ENCODE data around the gene ITPK1.
A peak's percentile ranks its signal among the peaks of the same experiment; 100 is the strongest.

The ITPK1 gene

GRCh38 chr14:92917041-92917940 is 198.4 kb downstream of the ITPK1 start:
- no peak overlapping the region for H3K4me2 ChIP-seq (ENCODE audit: low read length, poor library complexity, severe bottlenecking)
- peaks cover 46 to 78% of the 10 kb centered on the region in 2 experiments for H3K27me3 ChIP-seq (ENCODE audit: control insufficient read depth in 1 of 2, insufficient read depth in 1 of 2, low read length in 2 of 2)
- H3K9me3 ChIP-seq (ENCODE audit: control insufficient read depth, low read length): peaks cover 2% of the 10 kb centered on the region
- H2BK15ac ChIP-seq (ENCODE audit: low read depth, poor library complexity, severe bottlenecking): no peak overlapping the region
- no peaks in the 10 kb centered on the region for H3K4me1 ChIP-seq (ENCODE audit: control insufficient read depth, insufficient read depth, low read depth, low read length)
- no peak overlapping the region for H3K9ac ChIP-seq (ENCODE audit: low read length)
- 78% methylated on average over 14 of the region's 14 CpGs for WGBS
- H3K4me3 ChIP-seq (ENCODE audit: insufficient read depth in 1 of 2, low read depth in 1 of 2, low read length in 2 of 2): no peak overlapping the region
- H3K4ac ChIP-seq (ENCODE audit: low read depth in 1 of 2, low read length in 2 of 2): no peak overlapping the region
- no peak overlapping the region for H2BK5ac ChIP-seq (ENCODE audit: low read depth, low read length, poor library complexity, severe bottlenecking)
- no peak for DNase-seq
- no peak overlapping the region for H2AFZ ChIP-seq (ENCODE audit: low read depth, low read length)
- no peak overlapping the region for H2BK12ac ChIP-seq (ENCODE audit: low read length in 2 of 2)
- H3K36me3 ChIP-seq (ENCODE audit: control insufficient read depth in 1 of 2, insufficient read depth in 2 of 2, low read depth in 1 of 2, low read length in 2 of 2): no peaks in the 10 kb centered on the region
- H4K91ac ChIP-seq (ENCODE audit: low read length): no peak overlapping the region
- no peak overlapping the region for H3K18ac ChIP-seq (ENCODE audit: low read depth in 1 of 2, low read length in 2 of 2)
- no peak overlapping the region for H2BK120ac ChIP-seq (ENCODE audit: low read depth, low read length)
- H3K79me1 ChIP-seq (replicated peaks; ENCODE audit: low read length, poor library complexity, severe bottlenecking): no peaks in the 10 kb centered on the region
- H3K23ac ChIP-seq (ENCODE audit: low read length in 2 of 2): no peak overlapping the region
- H2AK5ac ChIP-seq (ENCODE audit: low read length, severe bottlenecking): no peak overlapping the region
- H3K27ac ChIP-seq (ENCODE audit: low read length, poor library complexity, severe bottlenecking): no peak overlapping the region
- H4K8ac ChIP-seq (ENCODE audit: low read length): no peak overlapping the region
- no peak overlapping the region for H3K14ac ChIP-seq (ENCODE audit: low read length in 2 of 2)

GRCh38 chr14:92916201-92916600 is 199.5 kb downstream of the ITPK1 start:
- Histone ChIP-seq H3K4me2 (ENCODE audit: low read length, poor library complexity, severe bottlenecking) (no peak overlapping the region), H3K27me3 (ENCODE audit: control insufficient read depth in 1 of 2, insufficient read depth in 1 of 2, low read length in 2 of 2) (peaks cover 37 to 69% of the 10 kb centered on the region in 2 experiments), H3K27ac (ENCODE audit: low read length, poor library complexity, severe bottlenecking) (no peak overlapping the region), H2BK5ac (ENCODE audit: low read depth, low read length, poor library complexity, severe bottlenecking) (no peak overlapping the region), H3K9ac (ENCODE audit: low read length) (no peak overlapping the region), H2AFZ (ENCODE audit: low read depth, low read length) (no peak overlapping the region), H4K8ac (ENCODE audit: low read length) (no peak overlapping the region), H3K23ac (ENCODE audit: low read length in 2 of 2) (no peak overlapping the region), H3K4ac (ENCODE audit: low read depth in 1 of 2, low read length in 2 of 2) (no peak overlapping the region), H3K9me3 (ENCODE audit: control insufficient read depth, low read length) (peaks cover 2% of the 10 kb centered on the region), H3K36me3 (ENCODE audit: control insufficient read depth in 1 of 2, insufficient read depth in 2 of 2, low read depth in 1 of 2, low read length in 2 of 2) (no peaks in the 10 kb centered on the region), H3K4me1 (ENCODE audit: control insufficient read depth, insufficient read depth, low read depth, low read length) (no peaks in the 10 kb centered on the region), H3K18ac (ENCODE audit: low read depth in 1 of 2, low read length in 2 of 2) (no peak overlapping the region), H3K4me3 (ENCODE audit: insufficient read depth in 1 of 2, low read depth in 1 of 2, low read length in 2 of 2) (no peak overlapping the region), H2BK120ac (ENCODE audit: low read depth, low read length) (no peak overlapping the region), H3K79me1 (replicated peaks; ENCODE audit: low read length, poor library complexity, severe bottlenecking) (no peaks in the 10 kb centered on the region), H2BK12ac (ENCODE audit: low read length in 2 of 2) (no peak overlapping the region), H3K14ac (ENCODE audit: low read length in 2 of 2) (no peak overlapping the region), H2BK15ac (ENCODE audit: low read depth, poor library complexity, severe bottlenecking) (no peak overlapping the region), H4K91ac (ENCODE audit: low read length) (no peak overlapping the region), H2AK5ac (ENCODE audit: low read length, severe bottlenecking) (no peak overlapping the region)
- WGBS: 77% methylated on average over 4 of the region's 4 CpGs
- DNase-seq: no peak

- H4K8ac ChIP-seq (ENCODE audit: low read length): no peak overlapping the region
- no peak overlapping the region for H3K27ac ChIP-seq (ENCODE audit: low read length, poor library complexity, severe bottlenecking)
- no peak overlapping the region for H3K23ac ChIP-seq (ENCODE audit: low read length in 2 of 2)
- H2BK5ac ChIP-seq (ENCODE audit: low read depth, low read length, poor library complexity, severe bottlenecking): no peak overlapping the region
- no peak overlapping the region for H4K91ac ChIP-seq (ENCODE audit: low read length)
- no peak overlapping the region for H2BK120ac ChIP-seq (ENCODE audit: low read depth, low read length)
- no peak overlapping the region for H2BK15ac ChIP-seq (ENCODE audit: low read depth, poor library complexity, severe bottlenecking)
- peaks cover 22 to 55% of the 10 kb centered on the region in 2 experiments for H3K27me3 ChIP-seq (ENCODE audit: control insufficient read depth in 1 of 2, insufficient read depth in 1 of 2, low read length in 2 of 2)
- DNase-seq: peak; percentile 5
- no peaks in the 10 kb centered on the region for H3K9me3 ChIP-seq (ENCODE audit: control insufficient read depth, low read length)
- H2AK5ac ChIP-seq (ENCODE audit: low read length, severe bottlenecking): no peak overlapping the region
- H2BK12ac ChIP-seq (ENCODE audit: low read length in 2 of 2): no peak overlapping the region
- H2AFZ ChIP-seq (ENCODE audit: low read depth, low read length): no peak overlapping the region
- H3K36me3 ChIP-seq (ENCODE audit: control insufficient read depth in 1 of 2, insufficient read depth in 2 of 2, low read depth in 1 of 2, low read length in 2 of 2): no peaks in the 10 kb centered on the region
- H3K79me1 ChIP-seq (replicated peaks; ENCODE audit: low read length, poor library complexity, severe bottlenecking): no peaks in the 10 kb centered on the region
- no peak overlapping the region for H3K4ac ChIP-seq (ENCODE audit: low read depth in 1 of 2, low read length in 2 of 2)
- H3K4me1 ChIP-seq (ENCODE audit: control insufficient read depth, insufficient read depth, low read depth, low read length): no peaks in the 10 kb centered on the region
- 6% methylated on average over 7 of the region's 7 CpGs for WGBS
- H3K4me3 ChIP-seq (ENCODE audit: insufficient read depth in 1 of 2, low read depth in 1 of 2, low read length in 2 of 2): no peak overlapping the region
- no peak overlapping the region for H3K4me2 ChIP-seq (ENCODE audit: low read length, poor library complexity, severe bottlenecking)
- H3K14ac ChIP-seq (ENCODE audit: low read length in 2 of 2): no peak overlapping the region
- H3K18ac ChIP-seq (ENCODE audit: low read depth in 1 of 2, low read length in 2 of 2): no peak overlapping the region
- H3K9ac ChIP-seq (ENCODE audit: low read length): no peak overlapping the region
Observed at GRCh38 chr14:92914087-92914656, 201.6 kb downstream of the ITPK1 start.

GRCh38 chr14:92907316-92907911 is 208.3 kb downstream of the ITPK1 start:
- no peak overlapping the region for H3K23ac ChIP-seq (ENCODE audit: low read length in 2 of 2)
- H4K8ac ChIP-seq (ENCODE audit: low read length): no peak overlapping the region
- H2AFZ ChIP-seq (ENCODE audit: low read depth, low read length): no peak overlapping the region
- H3K4me3 ChIP-seq (ENCODE audit: insufficient read depth in 1 of 2, low read depth in 1 of 2, low read length in 2 of 2): no peak overlapping the region
- WGBS: 100% methylated on average over 3 of the region's 6 CpGs
- H2AK5ac ChIP-seq (ENCODE audit: low read length, severe bottlenecking): no peak overlapping the region
- H3K9me3 ChIP-seq (ENCODE audit: control insufficient read depth, low read length): no peaks in the 10 kb centered on the region
- no peaks in the 10 kb centered on the region for H3K36me3 ChIP-seq (ENCODE audit: control insufficient read depth in 1 of 2, insufficient read depth in 2 of 2, low read depth in 1 of 2, low read length in 2 of 2)
- no peaks in the 10 kb centered on the region for H3K79me1 ChIP-seq (replicated peaks; ENCODE audit: low read length, poor library complexity, severe bottlenecking)
- H4K91ac ChIP-seq (ENCODE audit: low read length): no peak overlapping the region
- no peak overlapping the region for H3K27ac ChIP-seq (ENCODE audit: low read length, poor library complexity, severe bottlenecking)
- H3K4me2 ChIP-seq (ENCODE audit: low read length, poor library complexity, severe bottlenecking): no peak overlapping the region
- no peak overlapping the region for H2BK5ac ChIP-seq (ENCODE audit: low read depth, low read length, poor library complexity, severe bottlenecking)
- H2BK15ac ChIP-seq (ENCODE audit: low read depth, poor library complexity, severe bottlenecking): no peak overlapping the region
- H3K4ac ChIP-seq (ENCODE audit: low read depth in 1 of 2, low read length in 2 of 2): no peak overlapping the region
- no peak overlapping the region for H3K18ac ChIP-seq (ENCODE audit: low read depth in 1 of 2, low read length in 2 of 2)
- no peaks in the 10 kb centered on the region for H3K4me1 ChIP-seq (ENCODE audit: control insufficient read depth, insufficient read depth, low read depth, low read length)
- no peak overlapping the region for H2BK12ac ChIP-seq (ENCODE audit: low read length in 2 of 2)
- peaks cover 23 to 54% of the 10 kb centered on the region in 2 experiments for H3K27me3 ChIP-seq (ENCODE audit: control insufficient read depth in 1 of 2, insufficient read depth in 1 of 2, low read length in 2 of 2)
- no peak overlapping the region for H3K9ac ChIP-seq (ENCODE audit: low read length)
- DNase-seq: no peak
- no peak overlapping the region for H3K14ac ChIP-seq (ENCODE audit: low read length in 2 of 2)
- H2BK120ac ChIP-seq (ENCODE audit: low read depth, low read length): no peak overlapping the region

Measured in mesenchymal stem cell (in vitro differentiated cells and primary cell).